T-helper 2 cell (primary cell): Measurements from ENCODE around the gene CNN2.

Source experiments
- DNase-seq, 5 experiments: peaks; one replicate each; pipeline versions ENCODE4 v3.0.0 to v3.0.0-alpha.2; 2012 to 2022

Gene CNN2

GRCh38 chr19:1082928-1083816 is 56.8 kb downstream of the CNN2 start:
- no peak for DNase-seq

GRCh38 chr19:1084024-1084868 is 57.8 kb downstream of the CNN2 start:
- no peak for DNase-seq

- no peak for DNase-seq
These were observed 58.7 kb downstream of the CNN2 start for GRCh38 chr19:1085053-1085658.

GRCh38 chr19:1085676-1086442 is 59.5 kb downstream of the CNN2 start:
- no peak for DNase-seq

- no peak for DNase-seq
These were observed 60.2 kb downstream of the CNN2 start for GRCh38 chr19:1086613-1087012.

GRCh38 chr19:1087813-1088415 is 61.5 kb downstream of the CNN2 start:
- DNase-seq = peak in 2 of 5 experiments; percentile 54 to 75

- no peak for DNase-seq
These were observed 62.1 kb downstream of the CNN2 start for GRCh38 chr19:1088416-1089010.
